ENCODE data around the gene MRPL1. TPM values are rescaled to one million over a fixed set of nuclear protein-coding genes. Genes with fewer than 3 reads are reported as not detected.
A peak's percentile ranks its signal among the peaks of the same experiment; 100 is the strongest.
"Not testable (repeated sequence)": the region's sequence is repeated elsewhere in the genome, so short reads cannot be mapped to it uniquely, and the experiment has no call there.

MRPL1 gene
- total RNA-seq, 1 experiment from 2014 or later, result 43.6 TPM

- H3K4me3 ChIP-seq, result no peak overlapping the region
- DNase-seq, result peak; percentile 14
- H3K36me3 ChIP-seq, result peaks cover 7% of the 10 kb centered on the region
Observed at GRCh38 chr4:77927991-77928925, 65.6 kb downstream of the MRPL1 start.

GRCh38 chr4:77930154-77930639 is 67.6 kb downstream of the MRPL1 start:
- no peak for DNase-seq
- H3K9me3 ChIP-seq, result no peaks in the 10 kb centered on the region
- peaks cover 4% of the 10 kb centered on the region for H3K36me3 ChIP-seq
- H3K27me3 ChIP-seq, result no peaks in the 10 kb centered on the region
- no peak overlapping the region for H3K4me3 ChIP-seq

More at GRCh38 chr4:77927991-77928925, 65.6 kb downstream of the MRPL1 start:
- H3K27me3 ChIP-seq, result no peaks in the 10 kb centered on the region
- 0 out of 2 replicates have a peak, but pooled peaks cover 3% of the 10 kb centered on the region for H3K9me3 ChIP-seq

- Histone ChIP-seq H3K9me3 (no peaks in the 10 kb centered on the region), H3K4me3 (no peak overlapping the region), H3K27me3 (no peaks in the 10 kb centered on the region), H3K36me3 (peaks cover 4% of the 10 kb centered on the region)
- DNase-seq, result no peak
Observed at GRCh38 chr4:77930876-77931275, 68.2 kb downstream of the MRPL1 start.

GRCh38 chr4:77931452-77932135 is 69.0 kb downstream of the MRPL1 start:
- Histone ChIP-seq H3K27me3 (no peaks in the 10 kb centered on the region), H3K36me3 (peaks cover 4% of the 10 kb centered on the region), H3K4me3 (no peak overlapping the region), H3K9me3 (no peaks in the 10 kb centered on the region)
- peak; percentile 37 for DNase-seq

GRCh38 chr4:77938560-77938959 is 75.9 kb downstream of the MRPL1 start:
- DNase-seq, result no peak
- Histone ChIP-seq H3K4me3 (no peak overlapping the region), H3K36me3 (peaks cover 2% of the 10 kb centered on the region; the same call in 1 of the 2 replicates), H3K9me3 (peaks cover 3% of the 10 kb centered on the region; the same call in 1 of the 2 replicates), H3K27me3 (no peaks in the 10 kb centered on the region)

GRCh38 chr4:77945929-77946328 is 83.3 kb downstream of the MRPL1 start:
- not testable (repeated sequence) for H3K27me3 ChIP-seq, H3K36me3 ChIP-seq, H3K9me3 ChIP-seq, DNase-seq, H3K4me3 ChIP-seq

GRCh38 chr4:77950203-77950602 is 87.6 kb downstream of the MRPL1 start:
- H3K9me3 ChIP-seq, result no peaks in the 10 kb centered on the region
- peaks cover 7% of the 10 kb centered on the region for H3K36me3 ChIP-seq
- no peak for DNase-seq
- no peak overlapping the region for H3K4me3 ChIP-seq
- no peaks in the 10 kb centered on the region for H3K27me3 ChIP-seq

- Histone ChIP-seq H3K36me3 (peaks cover 7% of the 10 kb centered on the region), H3K4me3 (no peak overlapping the region), H3K9me3 (no peaks in the 10 kb centered on the region), H3K27me3 (no peaks in the 10 kb centered on the region)
- no peak for DNase-seq
Observed at GRCh38 chr4:77952457-77952856, 89.8 kb downstream of the MRPL1 start.

- DNase-seq, result no peak
- Histone ChIP-seq H3K4me3 (no peak overlapping the region), H3K27me3 (no peaks in the 10 kb centered on the region), H3K36me3 (peaks cover 7% of the 10 kb centered on the region), H3K9me3 (no peaks in the 10 kb centered on the region)
Observed at GRCh38 chr4:77954690-77955089, 92.1 kb downstream of the MRPL1 start.

- no peak for DNase-seq
- peaks cover 7% of the 10 kb centered on the region for H3K36me3 ChIP-seq
- no peaks in the 10 kb centered on the region for H3K9me3 ChIP-seq
- H3K27me3 ChIP-seq, result no peaks in the 10 kb centered on the region
- no peak overlapping the region for H3K4me3 ChIP-seq
Observed at GRCh38 chr4:77956917-77957316, 94.3 kb downstream of the MRPL1 start.

- Histone ChIP-seq H3K27me3 (no peaks in the 10 kb centered on the region), H3K9me3 (no peaks in the 10 kb centered on the region), H3K36me3 (no peaks in the 10 kb centered on the region), H3K4me3 (no peak overlapping the region)
- DNase-seq, result no peak
Observed at GRCh38 chr4:77958897-77959296, 96.3 kb downstream of the MRPL1 start.

- Histone ChIP-seq H3K9me3 (no peaks in the 10 kb centered on the region), H3K27me3 (no peaks in the 10 kb centered on the region), H3K36me3 (no peaks in the 10 kb centered on the region), H3K4me3 (no peak overlapping the region)
- no peak for DNase-seq
Observed at GRCh38 chr4:77959566-77960338, 97.1 kb downstream of the MRPL1 start.

GRCh38 chr4:77960367-77960766 is 97.7 kb downstream of the MRPL1 start:
- H3K4me3 ChIP-seq, result no peak overlapping the region
- no peak for DNase-seq
- H3K36me3 ChIP-seq, result no peaks in the 10 kb centered on the region
- no peaks in the 10 kb centered on the region for H3K9me3 ChIP-seq
- no peaks in the 10 kb centered on the region for H3K27me3 ChIP-seq

GRCh38 chr4:77963004-77963403 is 100.4 kb downstream of the MRPL1 start:
- Histone ChIP-seq H3K36me3 (no peaks in the 10 kb centered on the region), H3K27me3 (no peaks in the 10 kb centered on the region), H3K9me3 (no peaks in the 10 kb centered on the region), H3K4me3 (no peak overlapping the region)
- no peak for DNase-seq

GRCh38 chr4:77973657-77974056 is 111.0 kb downstream of the MRPL1 start:
- H3K27me3 ChIP-seq, H3K36me3 ChIP-seq, DNase-seq, H3K9me3 ChIP-seq, H3K4me3 ChIP-seq: not testable (repeated sequence)

- not testable (repeated sequence) for DNase-seq, H3K27me3 ChIP-seq, H3K9me3 ChIP-seq, H3K36me3 ChIP-seq, H3K4me3 ChIP-seq
Observed at GRCh38 chr4:77982900-77983540, 120.4 kb downstream of the MRPL1 start.
